CD4-positive, alpha-beta T cell (primary cell): ENCODE data around the gene ADSS1. TPM values are rescaled to one million over a fixed set of nuclear protein-coding genes. Genes with fewer than 3 reads are reported as not detected.

Experiments
- ATAC-seq: fragments of 200-7000 bp; cut with Tn5 transposase; one replicate; pipeline ENCODE4 v1.10.0; 2022; ENCODE audit warnings: mild to moderate bottlenecking; ENCODE audit not compliant: poor library complexity
- CTCF ChIA-PET: fragments of 350-600 bp; sonication (Branson Sonifier 250); formaldehyde crosslinking; loops from one replicate; lab custom pipeline; 2021; ENCODE audit warnings: antibody characterized with exemption, inconsistent platforms; lab: Charles Lee
- POLR2A ChIA-PET: fragments of 350-600 bp; sonication (Branson Sonifier 250); formaldehyde crosslinking; loops from one replicate; lab custom pipeline; 2021; ENCODE audit warnings: antibody characterized with exemption, inconsistent platforms; lab: Charles Lee
- DNase-seq, 14 experiments: peaks; one replicate each; pipeline ENCODE4 v3.0.0-alpha.2; 2013 to 2020; ENCODE audit warnings: mixed read lengths in 2 of 14
- H3K27ac ChIP-seq, 2 donors: one replicate each; pipeline versions ENCODE4 v1.5.1 to v1.7.0; 2013; ENCODE audit warnings: low read length in 2 of 2, low read depth in 1 of 2, mild to moderate bottlenecking in 1 of 2
- H3K27me3 ChIP-seq, 2 experiments: 1 replicate in 1 of 2; 2 replicates in 1 of 2; pipeline versions ENCODE4 v1.6.1 to v1.7.0; 2013; ENCODE audit warnings: low read length in 2 of 2, control low read depth in 1 of 2, mild to moderate bottlenecking in 1 of 2, moderate library complexity in 1 of 2; ENCODE audit not compliant: insufficient read depth in 2 of 2, control insufficient read depth in 1 of 2
- H3K36me3 ChIP-seq: one replicate; pipeline ENCODE4 v1.6.1; 2013; ENCODE audit warnings: low read length, control low read depth; ENCODE audit not compliant: insufficient read depth
- H3K4me1 ChIP-seq: one replicate; pipeline ENCODE4 v1.6.1; 2013; ENCODE audit warnings: low read length, control low read depth; ENCODE audit not compliant: insufficient read depth
- H3K4me3 ChIP-seq: one replicate; pipeline ENCODE4 v1.5.1; 2013; ENCODE audit warnings: mild to moderate bottlenecking, low read length, moderate library complexity
- H3K9me3 ChIP-seq, 2 experiments: 1 replicate in 1 of 2; 2 replicates in 1 of 2; pipeline versions ENCODE4 v1.6.1 to v1.7.0; 2013; ENCODE audit warnings: low read length in 2 of 2, mild to moderate bottlenecking in 2 of 2, control low read depth in 1 of 2, moderate library complexity in 1 of 2; ENCODE audit not compliant: control insufficient read depth in 1 of 2, insufficient read depth in 1 of 2
- H3K27ac Mint-ChIP-seq: one replicate; pipeline ENCODE4 v1.8.0; 2020; ENCODE audit warnings: mixed read lengths
- H3K27me3 Mint-ChIP-seq: one replicate; pipeline ENCODE4 v1.8.0; 2021; ENCODE audit warnings: mixed read lengths
- H3K36me3 Mint-ChIP-seq: one replicate; pipeline ENCODE4 v1.8.0; 2021; ENCODE audit warnings: low read depth, mixed read lengths
- H3K4me1 Mint-ChIP-seq: one replicate; pipeline ENCODE4 v1.8.0; 2021; ENCODE audit warnings: low read depth, mixed read lengths
- H3K4me3 Mint-ChIP-seq: one replicate; pipeline ENCODE4 v1.8.0; 2020; ENCODE audit warnings: mild to moderate bottlenecking, mixed read lengths
- H3K9me3 Mint-ChIP-seq: one replicate; pipeline ENCODE4 v1.8.0; 2020; ENCODE audit warnings: mixed read lengths
- CTCF ChIP-seq: fragments of 200-600 bp; IDR thresholded peaks from one replicate; pipeline ENCODE4 v1.8.0; 2022; ENCODE audit warnings: antibody characterized with exemption, mild to moderate bottlenecking
- intact Hi-C, 2 experiments: fragments of 100-400 bp; cut with DNase I in 1 of 2; cut with micrococcal nuclease in 1 of 2; formaldehyde crosslinking; loops; one replicate each; pipeline versions ENCODE4 v1.15.1 to v1.9.0; 2023 to 2025; cut with DNase I, micrococcal nuclease
- total RNA-seq, 174 experiments: library from RNA in 2 of 174; stranded (reverse) in 2 of 174; gene quantifications; one replicate each; pipeline ENCODE4 v1.2.3 and lab custom pipeline; 2021 to 2026

ADSS1 gene
- total RNA-seq, 2 experiments from 2014 or later, result 2.0 to 2.7 TPM

GRCh38 chr14:104754213-104754851 is 30.3 kb downstream of the ADSS1 start:
- ATAC-seq, result no peak
- H3K27ac ChIP-seq, result peak overlapping the region in 1 of 2 donors; percentile 14
- Mint-ChIP-seq H3K4me1 (peaks cover 37% of the 10 kb centered on the region), H3K36me3 (peaks cover 62% of the 10 kb centered on the region), H3K4me3 (peak overlapping the region; percentile 96), H3K27me3 (no peaks in the 10 kb centered on the region), H3K27ac (peak overlapping the region; percentile 97), H3K9me3 (no peaks in the 10 kb centered on the region)
- peaks cover 40% of the 10 kb centered on the region for H3K36me3 ChIP-seq
- peaks cover 41% of the 10 kb centered on the region for H3K4me1 ChIP-seq
- no peaks in the 10 kb centered on the region for H3K9me3 ChIP-seq
- intact Hi-C loops, result loop anchor here (5.0 to 10.0 kb wide), 4 partner anchors 73 to 1040 kb away; partner anchors contain the start of genes CDCA4 (in 1 of the 2), XRCC3 (in 1 of the 2) and ZFYVE21 (in 1 of the 2)
- H3K4me3 ChIP-seq, result peak overlapping the region; percentile 93
- no peak for TF ChIP-seq CTCF
- no peaks in the 10 kb centered on the region for H3K27me3 ChIP-seq
- CTCF ChIA-PET, result interaction anchor here (0.7 kb wide), 1 partner anchor 14 kb away, joined by 4 read pairs; no protein-coding TSS in a partner anchor
- no peak for DNase-seq
- POLR2A ChIA-PET, result interaction anchor here (0.6 to 2.6 kb wide), 4 partner anchors 9 to 72 kb away, joined by 3 to 30 read pairs (median 14); partner anchors contain the start of gene ZBTB42

GRCh38 chr14:104755621-104756020 is 31.6 kb downstream of the ADSS1 start:
- no peak for TF ChIP-seq CTCF
- peak overlapping the region; percentile 97 for H3K27ac Mint-ChIP-seq
- H3K36me3 Mint-ChIP-seq, result peaks cover 75% of the 10 kb centered on the region
- H3K27me3 Mint-ChIP-seq, result no peaks in the 10 kb centered on the region
- H3K4me1 Mint-ChIP-seq, result peaks cover 37% of the 10 kb centered on the region
- no peaks in the 10 kb centered on the region for H3K9me3 Mint-ChIP-seq
- H3K27ac ChIP-seq, result no peak overlapping the region
- H3K9me3 ChIP-seq, result no peaks in the 10 kb centered on the region
- H3K4me3 ChIP-seq, result no peak overlapping the region
- peak overlapping the region; percentile 96 for H3K4me3 Mint-ChIP-seq
- ATAC-seq, result no peak
- ChIA-PET CTCF (interaction anchor here (0.9 kb wide), 1 partner anchor 13 kb away, joined by 5 read pairs; no protein-coding TSS in a partner anchor), POLR2A (no interaction called here)
- no peaks in the 10 kb centered on the region for H3K27me3 ChIP-seq
- intact Hi-C loops, result loop anchor here in 1 of 2 experiments (10.0 kb wide), 1 partner anchor 1041 kb away; the partner anchor contains the start of genes XRCC3 and ZFYVE21
- DNase-seq, result no peak
- peaks cover 41% of the 10 kb centered on the region for H3K4me1 ChIP-seq
- H3K36me3 ChIP-seq, result peaks cover 52% of the 10 kb centered on the region

GRCh38 chr14:104756477-104757237 is 32.6 kb downstream of the ADSS1 start:
- DNase-seq (no peak), ATAC-seq (no peak)
- H3K4me1 Mint-ChIP-seq, result peaks cover 37% of the 10 kb centered on the region
- H3K27ac ChIP-seq, result no peak overlapping the region
- CTCF ChIA-PET, result interaction anchor here (1.4 kb wide), 1 partner anchor 12 kb away, joined by 3 read pairs; no protein-coding TSS in a partner anchor
- H3K36me3 Mint-ChIP-seq, result peaks cover 85% of the 10 kb centered on the region
- H3K4me3 ChIP-seq, result no peak overlapping the region
- no peak for TF ChIP-seq CTCF
- no peaks in the 10 kb centered on the region for H3K27me3 ChIP-seq
- H3K27me3 Mint-ChIP-seq, result no peaks in the 10 kb centered on the region
- peak overlapping the region; percentile 97 for H3K27ac Mint-ChIP-seq
- peak overlapping the region; percentile 62 for H3K4me3 Mint-ChIP-seq
- H3K9me3 ChIP-seq, result no peaks in the 10 kb centered on the region
- H3K9me3 Mint-ChIP-seq, result no peaks in the 10 kb centered on the region
- H3K4me1 ChIP-seq, result peaks cover 39% of the 10 kb centered on the region
- peaks cover 55% of the 10 kb centered on the region for H3K36me3 ChIP-seq
- intact Hi-C loops, result loop anchor here in 1 of 2 experiments (10.0 kb wide), 1 partner anchor 1042 kb away; the partner anchor contains the start of genes XRCC3 and ZFYVE21
- POLR2A ChIA-PET, result no interaction called here
